Neural cell (in vitro differentiated cells): ENCODE measurements around the gene IL4I1.

ENCODE experiments used
- EP300 ChIP-seq: fragments of 450-650 bp; conservative IDR thresholded peaks from 2 replicates; pipeline ENCODE4 v1.6.1; 2014; ENCODE audit warnings: antibody characterized with exemption, mild to moderate bottlenecking, moderate library complexity; ENCODE audit not compliant: poor library complexity, severe bottlenecking
- EZH2 ChIP-seq: fragments of 200-600, 300-800 bp; shearing (Covaris generic), sonication (generic); IDR thresholded peaks from 2 replicates; pipeline ENCODE4 v1.6.1; 2014; ENCODE audit warnings: antibody characterized with exemption, low read length, borderline replicate concordance, mild to moderate bottlenecking; ENCODE audit not compliant: insufficient read depth, poor library complexity, severe bottlenecking
- POLR2AphosphoS5 ChIP-seq: IDR thresholded peaks from 2 replicates; pipeline ENCODE4 v1.6.1; 2012
- TF ChIP-seq, protein P1 (sequence below): fragments of 450-650 bp; IDR thresholded peaks from 2 replicates; pipeline ENCODE4 v1.5.1; 2014; ENCODE audit warnings: antibody characterized with exemption, mild to moderate bottlenecking, moderate library complexity; ENCODE audit not compliant: poor library complexity, severe bottlenecking

DNA sequence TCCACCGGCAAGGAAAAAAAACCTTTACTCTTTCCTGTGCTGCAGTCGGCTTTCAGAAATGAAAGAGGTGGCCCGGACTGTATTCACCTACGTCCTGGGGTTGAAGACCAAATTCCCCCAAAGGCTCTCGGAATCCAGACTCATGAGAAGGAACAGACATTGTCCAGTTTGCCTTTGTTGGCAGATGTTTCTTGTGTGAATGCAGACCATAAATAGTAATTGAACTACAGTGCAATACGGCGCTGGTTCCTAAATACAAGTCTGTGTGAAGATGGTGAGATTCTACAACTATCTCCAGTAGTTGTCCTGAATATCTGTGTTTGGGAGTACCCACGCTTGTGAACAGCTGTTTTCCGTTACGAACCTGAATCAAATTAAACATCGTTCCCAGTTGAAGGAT is 57.0 kb downstream of the IL4I1 start:
- TF ChIP-seq EP300 (no peak), EZH2 (no peak), POLR2AphosphoS5 (no peak)
- TF ChIP-seq, protein P1, sequence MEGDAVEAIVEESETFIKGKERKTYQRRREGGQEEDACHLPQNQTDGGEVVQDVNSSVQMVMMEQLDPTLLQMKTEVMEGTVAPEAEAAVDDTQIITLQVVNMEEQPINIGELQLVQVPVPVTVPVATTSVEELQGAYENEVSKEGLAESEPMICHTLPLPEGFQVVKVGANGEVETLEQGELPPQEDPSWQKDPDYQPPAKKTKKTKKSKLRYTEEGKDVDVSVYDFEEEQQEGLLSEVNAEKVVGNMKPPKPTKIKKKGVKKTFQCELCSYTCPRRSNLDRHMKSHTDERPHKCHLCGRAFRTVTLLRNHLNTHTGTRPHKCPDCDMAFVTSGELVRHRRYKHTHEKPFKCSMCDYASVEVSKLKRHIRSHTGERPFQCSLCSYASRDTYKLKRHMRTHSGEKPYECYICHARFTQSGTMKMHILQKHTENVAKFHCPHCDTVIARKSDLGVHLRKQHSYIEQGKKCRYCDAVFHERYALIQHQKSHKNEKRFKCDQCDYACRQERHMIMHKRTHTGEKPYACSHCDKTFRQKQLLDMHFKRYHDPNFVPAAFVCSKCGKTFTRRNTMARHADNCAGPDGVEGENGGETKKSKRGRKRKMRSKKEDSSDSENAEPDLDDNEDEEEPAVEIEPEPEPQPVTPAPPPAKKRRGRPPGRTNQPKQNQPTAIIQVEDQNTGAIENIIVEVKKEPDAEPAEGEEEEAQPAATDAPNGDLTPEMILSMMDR, result no peak
